Hepatocyte (in vitro differentiated cells): ENCODE results near the gene FBN3. TPM values are rescaled to one million over a fixed set of nuclear protein-coding genes. Genes with fewer than 3 reads are reported as not detected.
A peak's percentile ranks its signal among the peaks of the same experiment; 100 is the strongest.
"Not testable (repeated sequence)": the region's sequence is repeated elsewhere in the genome, so short reads cannot be mapped to it uniquely, and the experiment has no call there.

Source experiments
- DNase-seq: peaks from one replicate; pipeline ENCODE4 v3.0.0-alpha.2; 2016; ENCODE audit warnings: low spot score
- H2AFZ ChIP-seq: fragments of 200-600 bp; sonication (generic); 2 replicates; pipeline ENCODE4 v1.6.0; 2016; ENCODE audit warnings: antibody characterized with exemption, mild to moderate bottlenecking
- H3K27ac ChIP-seq: fragments of 200-600 bp; sonication (generic); 2 replicates; pipeline ENCODE4 v1.5.1; 2016; ENCODE audit warnings: mild to moderate bottlenecking
- H3K27me3 ChIP-seq: fragments of 200-600 bp; sonication (generic); 2 replicates; pipeline ENCODE4 v1.6.1; 2016
- H3K36me3 ChIP-seq: fragments of 200-600 bp; sonication (generic); replicated peaks from 2 replicates; pipeline ENCODE4 v1.5.1; 2016; ENCODE audit warnings: low read depth; ENCODE audit not compliant: insufficient read depth
- H3K4me1 ChIP-seq: fragments of 200-600 bp; sonication (generic); 2 replicates; pipeline ENCODE4 v1.5.1; 2016; ENCODE audit warnings: mild to moderate bottlenecking, moderate library complexity; ENCODE audit not compliant: insufficient read depth
- H3K4me2 ChIP-seq: fragments of 200-600 bp; sonication (generic); 2 replicates; pipeline ENCODE4 v1.6.0; 2016
- H3K4me3 ChIP-seq: fragments of 200-600 bp; sonication (generic); 2 replicates; pipeline ENCODE4 v1.5.1; 2016; ENCODE audit warnings: mild to moderate bottlenecking
- H3K79me2 ChIP-seq: fragments of 200-600 bp; sonication (generic); 2 replicates; pipeline ENCODE4 v1.6.0; 2017; ENCODE audit warnings: mild to moderate bottlenecking
- H3K9me2 ChIP-seq: fragments of 200-600 bp; sonication (generic); replicated peaks from 2 replicates; pipeline ENCODE4 v1.6.0; 2017; ENCODE audit warnings: mild to moderate bottlenecking; ENCODE audit not compliant: insufficient read depth
- H3K9me3 ChIP-seq: fragments of 200-600 bp; sonication (generic); 2 replicates; pipeline ENCODE4 v1.5.1; 2016; ENCODE audit warnings: low read depth, mild to moderate bottlenecking
- H4K20me1 ChIP-seq: fragments of 200-600 bp; sonication (generic); 2 replicates; pipeline ENCODE4 v1.6.0; 2016; ENCODE audit warnings: mild to moderate bottlenecking; ENCODE audit not compliant: insufficient read depth, poor library complexity, severe bottlenecking
- EZH2 ChIP-seq: fragments of 200-600 bp; sonication (generic); IDR thresholded peaks from 2 replicates; pipeline ENCODE4 v1.6.1; 2016; ENCODE audit warnings: antibody characterized with exemption, mild to moderate bottlenecking, borderline replicate concordance
- EZH2phosphoT487 ChIP-seq: fragments of 200-600 bp; sonication (generic); IDR thresholded peaks from one replicate; pipeline ENCODE4 v1.6.1; 2018; ENCODE audit warnings: antibody characterized with exemption, mild to moderate bottlenecking, low read depth, moderate library complexity; ENCODE audit not compliant: unreplicated experiment, severe bottlenecking
- WGBS: methylation state at CpG from one replicate; pipeline ENCODE4 v1.1.6; 2016; ENCODE audit warnings: low lambda C conversion rate; ENCODE audit errors: missing lambda C conversion rate; 5-methylcytosine and 5-hydroxymethylcytosine counted together
- polyA plus RNA-seq: library from polyadenylated mRNA; unstranded; fragments of >200 nt; fragmentation: Nextera tagmentation; extraction: Ambion mirVana; gene quantifications from 2 replicates; pipeline ENCODE4 v1.2.1, GENCODE V29; 2016
- total RNA-seq: library from RNA; depleted of rRNA; stranded (reverse); fragments of >200 nt; gene quantifications from 2 replicates; pipeline ENCODE4 v1.2.3, GENCODE V29; 2014
- TF ChIP-seq, protein P1 (sequence below): fragments of 200-600 bp; sonication (generic); IDR thresholded peaks from 2 replicates; pipeline ENCODE4 v1.5.1; 2016; ENCODE audit warnings: antibody characterized with exemption, mild to moderate bottlenecking; ENCODE audit not compliant: poor library complexity

The FBN3 gene
- total and polyA plus RNA-seq, 2 experiments from 2014 or later = 7.5 to 11.5 TPM

GRCh38 chr19:8038815-8039214 lies 110.6 kb downstream of the FBN3 start:
- Histone ChIP-seq H3K4me1 (no peaks in the 10 kb centered on the region), H3K27ac (no peak overlapping the region), H4K20me1 (no peaks in the 10 kb centered on the region), H2AFZ (no peak overlapping the region), H3K9me2 (no peaks in the 10 kb centered on the region), H3K79me2 (no peaks in the 10 kb centered on the region), H3K4me3 (no peak overlapping the region), H3K4me2 (no peak overlapping the region), H3K27me3 (no peaks in the 10 kb centered on the region), H3K36me3 (no peaks in the 10 kb centered on the region), H3K9me3 (no peaks in the 10 kb centered on the region)
- no peak for DNase-seq
- 78% methylated on average over 6 of the region's 6 CpGs for WGBS
- TF ChIP-seq EZH2phosphoT487 (no peak), EZH2 (no peak)
- TF ChIP-seq, protein P1, sequence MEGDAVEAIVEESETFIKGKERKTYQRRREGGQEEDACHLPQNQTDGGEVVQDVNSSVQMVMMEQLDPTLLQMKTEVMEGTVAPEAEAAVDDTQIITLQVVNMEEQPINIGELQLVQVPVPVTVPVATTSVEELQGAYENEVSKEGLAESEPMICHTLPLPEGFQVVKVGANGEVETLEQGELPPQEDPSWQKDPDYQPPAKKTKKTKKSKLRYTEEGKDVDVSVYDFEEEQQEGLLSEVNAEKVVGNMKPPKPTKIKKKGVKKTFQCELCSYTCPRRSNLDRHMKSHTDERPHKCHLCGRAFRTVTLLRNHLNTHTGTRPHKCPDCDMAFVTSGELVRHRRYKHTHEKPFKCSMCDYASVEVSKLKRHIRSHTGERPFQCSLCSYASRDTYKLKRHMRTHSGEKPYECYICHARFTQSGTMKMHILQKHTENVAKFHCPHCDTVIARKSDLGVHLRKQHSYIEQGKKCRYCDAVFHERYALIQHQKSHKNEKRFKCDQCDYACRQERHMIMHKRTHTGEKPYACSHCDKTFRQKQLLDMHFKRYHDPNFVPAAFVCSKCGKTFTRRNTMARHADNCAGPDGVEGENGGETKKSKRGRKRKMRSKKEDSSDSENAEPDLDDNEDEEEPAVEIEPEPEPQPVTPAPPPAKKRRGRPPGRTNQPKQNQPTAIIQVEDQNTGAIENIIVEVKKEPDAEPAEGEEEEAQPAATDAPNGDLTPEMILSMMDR = no peak

DNA sequence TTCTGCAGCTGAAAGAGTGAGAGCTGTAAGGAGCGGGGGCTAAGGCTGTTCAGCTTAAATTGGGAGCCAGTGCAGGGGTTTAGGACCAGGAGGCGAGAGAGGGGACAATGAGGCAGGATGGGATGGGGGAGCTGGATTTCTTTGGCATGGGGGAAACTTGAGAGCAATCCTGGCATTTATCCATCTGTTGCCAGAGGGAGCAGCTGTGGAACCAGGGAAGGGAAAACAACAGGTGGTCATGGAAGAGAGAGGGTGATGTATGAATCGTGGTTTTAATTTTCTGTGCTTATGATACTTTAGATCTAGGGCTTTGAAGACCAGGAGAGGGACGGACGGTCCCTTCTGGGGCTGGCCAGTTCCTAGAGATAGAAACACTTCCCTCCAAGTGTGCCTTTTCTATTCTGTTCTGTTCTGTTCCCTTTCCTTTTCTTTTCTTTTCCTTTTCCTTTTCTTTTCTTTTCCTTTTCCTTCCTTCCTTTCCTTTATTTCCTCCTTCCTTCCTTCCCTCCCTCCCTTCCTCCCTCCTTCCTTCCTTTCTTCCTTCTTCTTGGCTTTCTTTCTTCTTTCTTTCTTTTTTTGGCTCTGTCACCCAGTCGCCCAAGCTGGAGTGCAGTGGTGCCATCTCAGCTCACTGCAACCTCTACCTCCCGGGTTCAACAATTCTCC lies 112.8 kb downstream of the FBN3 start:
- no peaks in the 10 kb centered on the region for H4K20me1 ChIP-seq
- peak overlapping the region; percentile 25 for H3K4me2 ChIP-seq
- no peak overlapping the region for H3K27ac ChIP-seq
- no peaks in the 10 kb centered on the region for H3K27me3 ChIP-seq
- DNase-seq = no peak
- H3K79me2 ChIP-seq = no peaks in the 10 kb centered on the region
- 88% methylated on average over 7 of the region's 7 CpGs for WGBS
- H2AFZ ChIP-seq = no peak overlapping the region
- TF ChIP-seq EZH2 = no peak
- TF ChIP-seq, protein P1 = no peak
- no peak for TF ChIP-seq EZH2phosphoT487
- no peaks in the 10 kb centered on the region for H3K36me3 ChIP-seq
- no peaks in the 10 kb centered on the region for H3K4me1 ChIP-seq
- H3K9me3 ChIP-seq = no peaks in the 10 kb centered on the region
- H3K9me2 ChIP-seq = no peaks in the 10 kb centered on the region
- no peak overlapping the region for H3K4me3 ChIP-seq

DNA sequence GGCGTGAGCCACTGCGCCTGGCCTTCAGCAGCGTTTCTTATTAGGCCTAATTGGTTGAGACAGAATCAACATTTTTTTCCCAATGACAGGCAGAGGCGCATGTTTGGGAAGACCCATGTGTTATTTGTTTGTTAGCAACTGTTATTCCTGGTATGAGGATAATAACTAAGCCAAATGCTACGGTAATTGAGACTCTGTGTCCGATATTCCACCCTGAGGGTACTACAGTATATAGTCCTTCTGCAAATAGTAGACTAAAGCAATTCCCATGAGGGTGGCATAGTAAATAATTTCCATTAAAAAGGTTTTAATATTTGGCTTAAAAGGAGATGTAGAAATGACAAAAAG lies 115.2 kb downstream of the FBN3 start:
- WGBS = 77% methylated on average over 6 of the region's 6 CpGs
- H3K9me3 ChIP-seq = no peaks in the 10 kb centered on the region
- DNase-seq = no peak
- H3K4me3 ChIP-seq = no peak overlapping the region
- TF ChIP-seq EZH2phosphoT487 (no peak), EZH2 (no peak)
- TF ChIP-seq, protein P1 = no peak
- H3K36me3 ChIP-seq = no peaks in the 10 kb centered on the region
- H3K27ac ChIP-seq = peak overlapping the region; percentile 80
- H3K9me2 ChIP-seq = no peaks in the 10 kb centered on the region
- peaks cover 5% of the 10 kb centered on the region for H3K4me1 ChIP-seq
- no peak overlapping the region for H2AFZ ChIP-seq
- H4K20me1 ChIP-seq = no peaks in the 10 kb centered on the region
- H3K27me3 ChIP-seq = no peaks in the 10 kb centered on the region
- H3K79me2 ChIP-seq = no peaks in the 10 kb centered on the region
- peak overlapping the region; percentile 66 for H3K4me2 ChIP-seq

GRCh38 chr19:8033287-8034177 lies 115.9 kb downstream of the FBN3 start:
- not testable (repeated sequence) for H3K36me3 ChIP-seq, H3K4me1 ChIP-seq, H3K4me3 ChIP-seq, H4K20me1 ChIP-seq, H3K9me2 ChIP-seq, H3K27me3 ChIP-seq, H3K79me2 ChIP-seq, H3K9me3 ChIP-seq
- WGBS = 43% methylated on average over 22 of the region's 22 CpGs
- Histone ChIP-seq H3K27ac (peak overlapping the region; percentile 80), H3K4me2 (peak overlapping the region; percentile 66), H2AFZ (peak overlapping the region; percentile 46)
- DNase-seq = peak; percentile 47
